ENCODE data around the gene PAM. TPM values are rescaled to one million over a fixed set of nuclear protein-coding genes. Genes with fewer than 3 reads are reported as not detected.

PAM gene
- polyA plus RNA-seq, 1 donor = 104 TPM

- no peak for DNase-seq
These were observed 26.7 kb downstream of the PAM start for GRCh38 chr5:102781786-102782185.

DNA sequence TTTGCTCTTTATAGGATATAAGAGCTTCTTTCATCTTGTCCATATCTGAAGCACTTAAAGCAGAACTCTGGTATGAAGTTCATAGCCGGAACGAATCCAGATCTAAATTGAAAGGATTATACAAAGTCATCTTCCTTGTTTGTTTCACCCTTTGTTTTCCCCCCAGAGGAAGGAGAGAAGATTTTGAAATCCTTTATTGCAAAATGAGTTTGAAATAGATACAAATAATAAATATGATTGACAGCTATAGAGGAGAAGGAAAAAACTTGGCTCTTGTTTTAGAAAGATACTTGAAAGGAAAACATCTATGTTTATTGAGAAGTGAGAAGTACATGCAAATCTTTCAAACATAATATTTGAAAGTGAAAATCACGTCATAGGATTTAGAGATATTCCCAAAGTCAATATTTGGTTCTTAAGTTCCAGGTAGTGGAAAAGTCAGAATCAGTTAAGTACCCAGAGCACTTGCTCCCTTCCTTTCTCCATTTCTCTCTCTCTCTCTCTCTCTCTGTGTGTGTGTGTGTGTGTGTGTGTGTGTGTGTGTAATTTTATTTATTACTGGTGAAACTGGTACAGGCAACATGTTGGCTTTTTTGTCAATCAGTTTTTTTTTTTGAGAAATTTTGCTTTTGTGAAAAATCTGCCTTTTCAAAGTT, 27.2 kb downstream of the PAM start:
- no peak for DNase-seq

DNA sequence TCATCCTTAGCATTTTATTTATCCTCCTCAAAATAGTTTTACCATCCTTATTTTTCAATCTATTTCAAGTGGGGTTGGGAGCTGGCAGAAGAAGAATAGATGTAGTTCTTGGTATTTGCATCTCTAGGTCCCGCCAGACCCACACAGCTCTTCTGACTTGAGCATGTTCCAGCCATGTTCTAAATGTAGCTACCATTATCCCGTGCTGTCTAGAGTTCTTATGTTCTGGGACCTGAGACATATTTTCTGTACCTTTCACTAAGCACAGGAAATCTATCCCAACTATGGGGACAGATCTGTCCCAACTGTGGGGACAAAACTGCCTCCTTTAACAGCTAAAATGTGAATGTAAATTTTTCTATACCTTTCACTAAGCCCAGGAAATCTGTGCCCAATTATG, 32.0 kb downstream of the PAM start:
- DNase-seq = no peak

- DNase-seq = no peak
These were observed 33.7 kb downstream of the PAM start for GRCh38 chr5:102788788-102789187.

DNA sequence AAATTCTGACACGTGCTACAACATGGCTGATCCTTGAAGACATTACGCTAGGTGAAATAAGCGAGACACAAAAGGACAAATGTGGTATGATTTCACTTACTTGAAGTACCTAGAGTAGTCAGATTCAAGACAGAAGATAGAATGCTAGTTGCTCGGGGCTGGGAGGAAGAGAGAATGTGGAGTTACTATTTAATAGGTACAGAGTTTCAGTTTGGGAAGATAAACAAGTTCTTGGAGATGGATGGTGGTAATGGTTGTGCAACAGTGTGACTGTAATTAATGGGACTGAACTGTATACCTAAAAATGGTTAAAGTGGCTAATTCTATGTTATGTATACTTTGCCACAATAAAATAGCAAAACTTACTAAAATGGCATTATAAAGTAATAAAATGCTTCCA, 34.4 kb downstream of the PAM start:
- DNase-seq = no peak

DNA sequence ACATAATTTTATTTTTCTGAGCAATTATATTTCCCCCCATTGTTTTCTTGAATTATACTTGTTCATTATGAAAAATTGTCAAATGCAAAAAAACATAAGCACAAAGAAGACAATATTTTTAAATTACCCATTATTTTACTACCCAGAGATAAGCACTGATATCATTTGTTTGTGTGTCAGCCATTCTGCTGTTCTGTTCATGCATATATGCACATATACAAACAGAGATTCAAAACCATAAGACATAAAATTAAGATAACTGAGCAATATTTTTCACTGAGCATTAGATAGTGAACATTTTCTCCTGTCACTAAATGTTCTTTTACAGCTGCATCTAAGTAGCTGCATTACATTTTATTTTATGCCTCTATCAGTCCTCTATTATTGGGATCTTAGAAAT, 35.6 kb downstream of the PAM start:
- DNase-seq = no peak

- DNase-seq = no peak
These were observed 37.6 kb downstream of the PAM start for GRCh38 chr5:102792705-102793104.

- DNase-seq = no peak
These were observed 38.9 kb downstream of the PAM start for GRCh38 chr5:102794047-102794446.

DNA sequence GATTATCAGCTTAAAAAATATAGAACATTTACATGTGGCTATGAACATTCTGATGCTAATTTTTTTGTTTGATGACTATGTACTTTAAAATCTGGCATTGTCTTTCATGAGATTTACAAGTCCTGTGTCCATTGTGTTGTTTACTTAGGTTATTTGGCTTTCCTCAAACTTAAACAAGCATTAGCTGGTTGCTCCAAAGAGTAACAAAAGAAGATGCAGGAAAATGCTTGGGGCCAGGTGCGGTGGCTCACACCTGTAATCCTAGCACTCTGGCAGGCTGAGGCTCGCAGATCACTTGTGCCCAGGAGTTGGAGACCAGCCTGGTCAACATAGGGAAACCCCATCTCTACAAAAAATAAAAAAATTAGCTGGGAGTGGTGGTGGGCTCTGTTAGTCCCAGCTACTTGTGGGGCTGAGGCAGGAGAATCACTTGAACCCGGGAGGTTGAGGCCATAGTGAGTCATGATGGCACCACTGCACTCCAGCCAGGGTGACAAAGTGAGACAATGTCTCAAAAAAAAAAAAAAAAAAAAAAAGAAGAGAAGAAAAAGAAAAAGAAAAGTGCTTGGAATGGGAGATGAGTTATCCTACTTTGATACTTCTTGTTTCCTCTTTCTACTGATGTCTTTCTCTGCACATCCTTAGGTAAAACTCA, 39.7 kb downstream of the PAM start:
- no peak for DNase-seq

GRCh38 chr5:102795526-102795925, 40.4 kb downstream of the PAM start:
- DNase-seq = no peak

DNA sequence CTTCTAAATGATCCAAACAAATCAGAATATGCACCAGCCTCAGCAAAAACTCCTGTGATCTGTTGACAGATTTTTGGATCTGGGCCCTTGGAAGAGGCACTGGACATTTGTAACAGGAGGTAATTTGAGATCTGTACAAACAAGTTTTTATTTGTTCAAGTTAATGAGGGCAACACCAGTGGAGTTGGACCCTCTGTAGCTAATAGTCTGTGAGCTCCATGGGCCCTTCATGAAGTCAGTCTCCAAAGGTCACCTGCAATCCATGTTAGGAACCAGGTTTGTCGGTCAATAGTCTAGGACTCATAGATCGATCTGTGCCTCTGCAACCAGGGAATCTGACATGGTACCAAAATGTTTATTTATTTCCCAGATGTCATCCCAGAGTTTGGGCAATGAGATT, 40.9 kb downstream of the PAM start:
- DNase-seq = no peak

DNA sequence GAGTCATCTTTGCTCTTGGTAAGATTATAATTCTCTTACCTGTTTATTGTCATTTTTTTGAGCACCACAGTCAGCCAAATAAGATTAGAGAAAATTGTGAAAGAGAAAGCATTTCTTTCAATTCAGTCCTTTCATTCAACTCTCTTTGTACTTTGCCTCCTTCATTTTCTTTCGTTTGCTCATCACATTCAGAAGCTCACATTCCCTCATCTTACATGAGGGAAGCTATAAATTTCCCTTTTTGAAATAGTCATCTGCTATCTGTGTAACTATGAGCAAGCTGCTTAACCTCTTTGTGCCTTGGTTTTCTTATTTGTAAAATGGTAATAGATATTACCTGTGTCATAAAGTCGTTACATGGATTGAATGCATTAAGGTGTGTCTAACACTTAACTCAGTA, 41.4 kb downstream of the PAM start:
- no peak for DNase-seq

DNA sequence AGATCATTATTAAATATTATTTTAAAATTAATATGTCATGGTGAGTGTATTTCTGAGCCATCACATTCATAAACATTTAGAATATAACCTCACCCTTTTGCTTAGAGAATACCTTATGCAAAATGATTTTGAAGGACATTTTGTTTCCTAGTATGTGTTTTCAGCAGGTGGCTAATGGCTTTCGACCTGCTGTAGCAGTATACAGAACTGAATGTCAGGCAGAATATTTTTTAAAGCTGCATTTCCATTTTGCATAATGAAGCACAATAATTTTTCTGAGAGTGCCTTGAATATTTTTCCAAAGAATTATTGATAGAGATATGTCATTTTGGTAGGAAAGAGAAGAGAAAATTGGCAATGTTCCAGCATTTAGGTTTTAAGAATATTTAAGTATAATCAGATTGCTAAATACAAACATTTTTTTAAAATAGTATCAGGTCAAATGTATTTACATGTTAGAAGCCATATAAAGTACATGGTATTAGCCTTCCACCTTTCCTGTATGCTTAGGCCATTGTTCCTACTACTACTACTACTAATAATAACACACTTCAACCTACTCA, 42.3 kb downstream of the PAM start:
- no peak for DNase-seq

DNA sequence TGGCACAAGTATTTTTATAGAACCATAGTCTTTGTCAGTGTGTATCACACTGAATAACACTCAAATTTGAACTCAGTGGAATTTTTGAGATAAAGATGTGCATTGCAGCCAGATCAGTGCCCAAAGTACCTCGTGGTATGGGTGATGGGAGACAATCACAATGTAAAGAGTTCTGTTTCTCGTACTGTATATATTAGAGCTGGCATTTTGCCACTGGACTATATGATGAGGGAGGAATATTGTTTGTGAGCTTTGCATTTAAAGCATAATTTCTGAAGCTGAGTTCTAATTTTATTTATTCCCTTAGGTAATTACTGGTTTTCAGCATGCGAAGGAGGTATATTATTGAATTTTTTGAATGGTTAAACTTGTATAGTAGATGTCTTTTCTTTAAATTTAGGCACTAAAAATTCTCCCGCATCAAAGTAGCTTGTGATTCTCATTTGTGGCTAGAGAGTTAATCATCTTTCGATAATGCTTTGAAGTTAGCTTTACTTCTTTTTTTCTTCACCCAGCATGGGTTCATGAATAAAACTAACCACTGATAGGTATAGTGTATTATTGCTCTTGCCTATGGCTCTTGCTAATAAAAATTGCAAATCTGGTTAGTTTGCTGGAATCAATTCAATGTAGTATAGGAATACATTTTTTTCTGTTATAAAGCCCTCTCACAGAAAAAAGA, 43.1 kb downstream of the PAM start:
- DNase-seq = no peak

- no peak for DNase-seq
These were observed 43.9 kb downstream of the PAM start for GRCh38 chr5:102799017-102799416.

- DNase-seq = no peak
These were observed 45.3 kb downstream of the PAM start for GRCh38 chr5:102800427-102800826.

GRCh38 chr5:102801371-102801770, 46.3 kb downstream of the PAM start:
- no peak for DNase-seq

DNA sequence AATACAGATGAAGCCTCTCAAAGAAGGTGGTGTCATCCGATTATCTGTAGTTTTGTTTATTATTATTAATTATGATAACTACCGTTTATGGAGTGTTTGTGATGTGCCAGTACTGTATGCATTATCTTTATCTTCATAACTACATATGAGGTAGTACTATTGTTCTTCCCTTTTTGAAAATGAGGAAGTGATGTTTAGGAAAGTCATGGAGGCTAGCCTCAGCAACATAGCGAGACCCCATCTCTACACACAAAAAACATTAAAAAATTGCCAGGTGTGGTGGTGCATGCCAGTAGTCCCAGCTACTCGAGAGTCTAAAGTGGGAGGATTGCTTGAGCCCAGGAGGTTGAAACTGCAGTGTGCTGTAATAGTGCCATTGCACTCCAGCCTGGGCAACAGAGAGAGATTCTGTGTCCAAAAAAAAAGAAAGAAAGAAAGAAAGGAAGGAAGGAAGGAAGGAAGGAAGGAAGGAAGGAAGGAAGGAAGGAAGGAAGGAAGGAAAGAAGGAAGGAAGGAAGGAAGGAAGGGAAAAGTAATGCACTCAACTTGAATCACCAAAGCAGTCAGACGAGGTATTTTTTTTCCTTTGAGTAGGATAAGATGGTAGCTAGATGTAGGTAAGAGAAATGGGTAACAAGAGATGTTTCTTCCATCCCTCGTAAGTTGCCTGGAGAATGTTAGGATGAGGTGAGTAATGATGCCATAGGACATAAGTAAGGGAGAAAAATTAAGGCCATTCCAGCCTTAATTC, 47.8 kb downstream of the PAM start:
- no peak for DNase-seq

- no peak for DNase-seq
These were observed 52.9 kb downstream of the PAM start for GRCh38 chr5:102807878-102808502.

GRCh38 chr5:102809033-102809432, 53.9 kb downstream of the PAM start:
- no peak for DNase-seq

DNA sequence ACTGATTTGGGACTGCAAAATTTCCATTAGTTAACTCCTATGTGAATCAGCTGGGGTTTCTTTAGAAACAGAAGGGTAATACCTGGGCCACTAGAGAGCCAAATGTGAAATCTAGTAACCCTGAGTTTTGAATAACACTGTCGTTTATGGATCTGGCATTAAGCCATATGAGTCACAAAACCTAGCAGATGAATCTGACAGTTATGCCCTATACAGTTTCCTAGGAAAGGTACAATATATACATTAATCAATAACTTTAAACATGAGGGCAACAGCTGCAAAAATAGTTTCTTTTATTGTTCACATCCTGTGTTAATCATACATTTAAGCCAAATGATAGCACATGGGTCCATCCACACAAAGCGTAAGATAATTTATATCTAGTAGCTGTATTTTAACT, 56.9 kb downstream of the PAM start:
- DNase-seq = no peak

GRCh38 chr5:102813740-102814139, 58.6 kb downstream of the PAM start:
- DNase-seq = no peak

- DNase-seq = no peak
These were observed 60.0 kb downstream of the PAM start for GRCh38 chr5:102815084-102815483.
